LoVo (cell line): ENCODE measurements around the gene ZNF514.
"Not testable (repeated sequence)": the region's sequence is repeated elsewhere in the genome, so short reads cannot be mapped to it uniquely, and the experiment has no call there.

Experiments used
- DNase-seq: peaks from one replicate; pipeline ENCODE4 v3.0.0-alpha.2; 2016; ENCODE audit warnings: low spot score

ZNF514 gene

GRCh38 chr2:95159690-95160449, at the start of gene ZNF514:
Gene ZNF514, minus strand, starts transcription at chr2:95159848. Its CDS starts 6,595 bp downstream, at chr2:95153253.
- DNase-seq: peak; percentile 71

- no peak for DNase-seq
Measured at GRCh38 chr2:95208106-95208505, 48.5 kb upstream of the ZNF514 start.

- DNase-seq: peak; percentile 78
Measured at GRCh38 chr2:95207111-95207961, 47.7 kb upstream of the ZNF514 start, which contains the start of gene ZNF892. Gene ZNF892, plus strand, starts transcription at chr2:95207521. Its CDS starts 295 bp downstream, at chr2:95207816.

GRCh38 chr2:95206096-95206495, 46.4 kb upstream of the ZNF514 start:
- no peak for DNase-seq

- DNase-seq: no peak
Measured at GRCh38 chr2:95204396-95204795, 44.7 kb upstream of the ZNF514 start.

GRCh38 chr2:95203911-95204310, 44.3 kb upstream of the ZNF514 start:
- no peak for DNase-seq

GRCh38 chr2:95192956-95193355, 33.3 kb upstream of the ZNF514 start:
- not testable (repeated sequence) for DNase-seq

- no peak for DNase-seq
Measured at GRCh38 chr2:95185973-95186372, 26.3 kb upstream of the ZNF514 start.

- no peak for DNase-seq
Measured at GRCh38 chr2:95185197-95185596, 25.5 kb upstream of the ZNF514 start.

GRCh38 chr2:95181774-95182173, 22.1 kb upstream of the ZNF514 start:
- DNase-seq: no peak

- no peak for DNase-seq
Measured at GRCh38 chr2:95179451-95179850, 19.8 kb upstream of the ZNF514 start.

GRCh38 chr2:95174031-95174542, 14.4 kb upstream of the ZNF514 start:
- no peak for DNase-seq

GRCh38 chr2:95171902-95172301, 12.3 kb upstream of the ZNF514 start:
- no peak for DNase-seq

- no peak for DNase-seq
Measured at GRCh38 chr2:95166065-95166763, 6.6 kb upstream of the ZNF514 start.

- peak; percentile 99 for DNase-seq
Measured at GRCh38 chr2:95165371-95166064, 5.9 kb upstream of the ZNF514 start, which contains the start of gene ZNF2. Gene ZNF2, plus strand, starts transcription at chr2:95165809. Its CDS starts 10,418 bp downstream, at chr2:95176227.

GRCh38 chr2:95165030-95165370, 5.4 kb upstream of the ZNF514 start:
- DNase-seq: no peak

- DNase-seq: peak; percentile 31
Measured at GRCh38 chr2:95158891-95159619, 593 bp downstream of the ZNF514 start.

- DNase-seq: no peak
Measured at GRCh38 chr2:95158441-95158840, 1.2 kb downstream of the ZNF514 start.

- no peak for DNase-seq
Measured at GRCh38 chr2:95149397-95149984, 10.2 kb downstream of the ZNF514 start.

GRCh38 chr2:95143838-95144237, 15.8 kb downstream of the ZNF514 start:
- no peak for DNase-seq
